ENCODE data around the gene SRGAP1. TPM values are rescaled to one million over a fixed set of nuclear protein-coding genes. Genes with fewer than 3 reads are reported as not detected.
A peak's percentile ranks its signal among the peaks of the same experiment; 100 is the strongest.

SRGAP1 gene
- total and polyA plus RNA-seq, 2 of the 13 experiments (the other 11 are each of a cell fraction or from before 2014, with no cell fraction given), result 1.6 to 3.4 TPM

- TF ChIP-seq THRA (CRISPR knock-in tag; IDR thresholded peaks at IDR 0.05; ENCODE audit: borderline replicate concordance), result peak; percentile 25; the same call in 1 of the 2 replicates
- TF ChIP-seq DBP (CRISPR knock-in tag; IDR thresholded peaks at IDR 0.05; ENCODE audit: not compliant biosample characterization), result no peak
- TF ChIP-seq HNRNPK (IDR thresholded peaks at IDR 0.05; ENCODE audit: low read depth, low read length, poor library complexity, severe bottlenecking), result no peak
- TF ChIP-seq KLF16 (CRISPR knock-in tag; IDR thresholded peaks at IDR 0.05), result peak in 1 of 2 experiments; percentile 77; a peak in 1 of 4 replicates
- TF ChIP-seq ZSCAN31 (CRISPR knock-in tag; IDR thresholded peaks at IDR 0.05; ENCODE audit: low read depth), result peak; percentile 93; the same call in 1 of the 2 replicates
- TF ChIP-seq ZNF780A (CRISPR knock-in tag; IDR thresholded peaks at IDR 0.05), result no peak; the same call in 1 of the 2 replicates
- TF ChIP-seq SOX5 (CRISPR knock-in tag; IDR thresholded peaks at IDR 0.05; ENCODE audit: borderline replicate concordance), result peak; percentile 24; the same call in 1 of the 2 replicates
- 0 out of 2 replicates have a peak, but pooled peaks have one; percentile 18 for TF ChIP-seq DPF2 (CRISPR knock-in tag; IDR thresholded peaks at IDR 0.05; ENCODE audit: borderline replicate concordance, low read depth)
- no peak for TF ChIP-seq THAP9 (CRISPR knock-in tag; IDR thresholded peaks at IDR 0.05; ENCODE audit: borderline replicate concordance)
- TF ChIP-seq ZNF609 (CRISPR knock-in tag; IDR thresholded peaks at IDR 0.05; ENCODE audit: borderline replicate concordance), result peak; percentile 47; the same call in 1 of the 2 replicates
- 0 out of 2 replicates have a peak, but pooled peaks have one; percentile 43 for TF ChIP-seq ZSCAN5A (CRISPR knock-in tag; IDR thresholded peaks at IDR 0.05; ENCODE audit: borderline replicate concordance)
- TF ChIP-seq ZMAT3 (CRISPR knock-in tag; conservative IDR thresholded peaks at IDR 0.05), result peak; percentile 75; the same call in 1 of the 2 replicates
- peak; percentile 69; the same call in 1 of the 2 replicates for TF ChIP-seq ZNF12 (CRISPR knock-in tag; IDR thresholded peaks at IDR 0.05)
- peak; percentile 92 for TF ChIP-seq ZNF543 (CRISPR knock-in tag; IDR thresholded peaks at IDR 0.05)
Observed at GRCh38 chr12:63843721-63844390, 644 bp upstream of the SRGAP1 start (continued).
